Calu3 (cell line): Measurements from ENCODE around the gene NEU2. TPM values are rescaled to one million over a fixed set of nuclear protein-coding genes. Genes with fewer than 3 reads are reported as not detected.

Experiments used
- BruUV-seq: library from RNA; stranded (reverse); fragments of 400-500 nt; replicated peaks from 2 replicates; lab custom pipeline; 2021; lab: Mats Ljungman, UMichigan
- CTCF ChIA-PET: fragments of 300-600 bp; sonication (Branson Sonifier 250); formaldehyde crosslinking; loops from one replicate; lab custom pipeline; 2022; ENCODE audit warnings: antibody characterized with exemption; lab: Charles Lee
- DNase-seq: peaks from one replicate; pipeline ENCODE4 v3.0.0; 2022
- H3K27ac Mint-ChIP-seq: one replicate; pipeline ENCODE4 v1.8.0; 2022; ENCODE audit warnings: mixed read lengths; ENCODE audit not compliant: unreplicated experiment
- H3K27me3 Mint-ChIP-seq: one replicate; pipeline ENCODE4 v1.8.0; 2022; ENCODE audit warnings: mixed read lengths; ENCODE audit not compliant: unreplicated experiment
- H3K36me3 Mint-ChIP-seq: one replicate; pipeline ENCODE4 v1.8.0; 2022; ENCODE audit warnings: mild to moderate bottlenecking, moderate library complexity, mixed read lengths; ENCODE audit not compliant: insufficient read depth, unreplicated experiment
- H3K4me1 Mint-ChIP-seq: one replicate; pipeline ENCODE4 v1.8.0; 2022; ENCODE audit warnings: mild to moderate bottlenecking, low read depth, mixed read lengths; ENCODE audit not compliant: unreplicated experiment
- H3K4me3 Mint-ChIP-seq: one replicate; pipeline ENCODE4 v1.8.0; 2022; ENCODE audit warnings: mild to moderate bottlenecking, low read depth, moderate library complexity, mixed read lengths; ENCODE audit not compliant: unreplicated experiment
- H3K9me3 Mint-ChIP-seq: one replicate; pipeline ENCODE4 v1.8.0; 2022; ENCODE audit warnings: low read depth, mixed read lengths; ENCODE audit not compliant: unreplicated experiment
- CTCF ChIP-seq: fragments of 200-600 bp; IDR thresholded peaks from one replicate; pipeline ENCODE4 v1.8.0; 2022; ENCODE audit warnings: antibody characterized with exemption; ENCODE audit not compliant: unreplicated experiment
- intact Hi-C: fragments of 100-400 bp; cut with micrococcal nuclease; formaldehyde crosslinking; loops from one replicate; pipeline ENCODE4 v1.10.0; 2022; ENCODE audit not compliant: unreplicated experiment
- total RNA-seq: library from RNA; stranded (reverse); gene quantifications from 2 replicates; pipeline ENCODE4 v1.2.3, GENCODE V29; 2022

The NEU2 gene
- total RNA-seq, 1 experiment from 2014 or later: not detected

GRCh38 chr2:233082931-233083755 lies 50.7 kb downstream of the NEU2 start:
- CTCF ChIA-PET: interaction anchor here (0.6 kb wide), 1 partner anchor 1998 kb away, joined by 3 read pairs; no protein-coding TSS in a partner anchor
- H3K4me1 Mint-ChIP-seq: no peaks in the 10 kb centered on the region
- no peaks in the 10 kb centered on the region for H3K9me3 Mint-ChIP-seq
- no peak for TF ChIP-seq CTCF
- H3K27ac Mint-ChIP-seq: no peak overlapping the region
- H3K4me3 Mint-ChIP-seq: no peak overlapping the region
- H3K36me3 Mint-ChIP-seq: no peaks in the 10 kb centered on the region
- peaks cover 38% of the 10 kb centered on the region for H3K27me3 Mint-ChIP-seq
- BruUV-seq: no TSS peak
- intact Hi-C loops: no loop called here
- no peak for DNase-seq

GRCh38 chr2:233083782-233084181 lies 51.3 kb downstream of the NEU2 start:
- Mint-ChIP-seq H3K36me3 (no peaks in the 10 kb centered on the region), H3K9me3 (no peaks in the 10 kb centered on the region), H3K4me1 (no peaks in the 10 kb centered on the region), H3K27ac (no peak overlapping the region), H3K27me3 (peaks cover 38% of the 10 kb centered on the region), H3K4me3 (no peak overlapping the region)
- no peak for DNase-seq
- intact Hi-C loops: no loop called here
- BruUV-seq: no TSS peak
- CTCF ChIA-PET: no interaction called here
- no peak for TF ChIP-seq CTCF

- TF ChIP-seq CTCF: no peak
- intact Hi-C loops: no loop called here
- no peaks in the 10 kb centered on the region for H3K4me1 Mint-ChIP-seq
Observed at GRCh38 chr2:233084488-233084887, 52.0 kb downstream of the NEU2 start.

More at GRCh38 chr2:233084488-233084887, 52.0 kb downstream of the NEU2 start:
- Mint-ChIP-seq H3K36me3 (no peaks in the 10 kb centered on the region), H3K9me3 (no peaks in the 10 kb centered on the region), H3K27ac (no peak overlapping the region), H3K4me3 (no peak overlapping the region), H3K27me3 (peaks cover 31% of the 10 kb centered on the region)
- CTCF ChIA-PET: no interaction called here
- DNase-seq: no peak
- no TSS peak for BruUV-seq

Other genes starting within 250 kb of the NEU2 start
- 4.3 and 5.0 TPM in 2 replicates for gene SNORC, start 162.4 kb upstream of the NEU2 start, total RNA-seq
- 1.3 and 1.7 TPM in 2 replicates for gene NGEF, start 19.4 kb upstream of the NEU2 start, total RNA-seq
- not detected in 2 replicates for gene INPP5D, start 27.7 kb downstream of the NEU2 start, total RNA-seq
- gene ATG16L1, start 219.0 kb downstream of the NEU2 start, total RNA-seq: 45.0 and 47.6 TPM in 2 replicates